CD8-positive, alpha-beta memory T cell (primary cell): Measurements from ENCODE around the gene ASCC1. TPM values are rescaled to one million over a fixed set of nuclear protein-coding genes. Genes with fewer than 3 reads are reported as not detected.
"Not testable (repeated sequence)": the region's sequence is repeated elsewhere in the genome, so short reads cannot be mapped to it uniquely, and the experiment has no call there.

ENCODE experiments used
- CTCF ChIA-PET: fragments of 350-600 bp; sonication (Branson Sonifier 250); formaldehyde crosslinking; loops from one replicate; lab custom pipeline; 2021; ENCODE audit warnings: antibody characterized with exemption; lab: Charles Lee
- POLR2A ChIA-PET: fragments of 350-600 bp; sonication (Branson Sonifier 250); formaldehyde crosslinking; loops from one replicate; lab custom pipeline; 2021; ENCODE audit warnings: antibody characterized with exemption; lab: Charles Lee
- DNase-seq, 5 donors: peaks; one replicate each; pipeline versions ENCODE4 v3.0.0 to v3.0.0-alpha.2; 2020 to 2022; ENCODE audit warnings: mixed read lengths in 1 of 5
- H3K27ac ChIP-seq: one replicate; pipeline ENCODE4 v1.7.0; 2013; ENCODE audit warnings: low read depth, mild to moderate bottlenecking, low read length, moderate library complexity
- H3K27me3 ChIP-seq: 2 replicates; pipeline ENCODE4 v1.7.0; 2013; ENCODE audit warnings: low read length, mild to moderate bottlenecking; ENCODE audit not compliant: insufficient read depth, poor library complexity, severe bottlenecking
- H3K36me3 ChIP-seq: 2 replicates; pipeline ENCODE4 v1.7.0; 2013; ENCODE audit warnings: mild to moderate bottlenecking, low read length, moderate library complexity; ENCODE audit not compliant: insufficient read depth
- H3K4me1 ChIP-seq: 2 replicates; pipeline ENCODE4 v1.7.0; 2013; ENCODE audit warnings: mild to moderate bottlenecking, low read length, moderate library complexity; ENCODE audit not compliant: insufficient read depth
- H3K4me3 ChIP-seq: 2 replicates; pipeline ENCODE4 v1.7.0; 2013; ENCODE audit warnings: mild to moderate bottlenecking, low read length
- H3K9me3 ChIP-seq: 2 replicates; pipeline ENCODE4 v1.7.0; 2013; ENCODE audit warnings: mild to moderate bottlenecking, low read length
- H3K27ac Mint-ChIP-seq, 8 donors: one replicate each; pipeline ENCODE4 v1.8.0; 2020 to 2021; ENCODE audit warnings: mixed read lengths in 8 of 8, mild to moderate bottlenecking in 6 of 8, inconsistent platforms in 3 of 8, moderate library complexity in 3 of 8
- H3K27me3 Mint-ChIP-seq, 2 donors: one replicate each; pipeline ENCODE4 v1.8.0; 2020 to 2021; ENCODE audit warnings: mixed read lengths in 2 of 2, mild to moderate bottlenecking in 1 of 2, moderate library complexity in 1 of 2
- H3K36me3 Mint-ChIP-seq, 3 donors: one replicate each; pipeline ENCODE4 v1.8.0; 2020 to 2021; ENCODE audit warnings: mixed read lengths in 3 of 3, inconsistent platforms in 1 of 3, mild to moderate bottlenecking in 1 of 3
- H3K4me1 Mint-ChIP-seq, 3 donors: one replicate each; pipeline ENCODE4 v1.8.0; 2020 to 2021; ENCODE audit warnings: mixed read lengths in 3 of 3, inconsistent platforms in 1 of 3, mild to moderate bottlenecking in 1 of 3
- H3K4me3 Mint-ChIP-seq, 7 donors: one replicate each; pipeline ENCODE4 v1.8.0; 2020 to 2021; ENCODE audit warnings: mixed read lengths in 7 of 7, mild to moderate bottlenecking in 6 of 7, moderate library complexity in 4 of 7, inconsistent platforms in 2 of 7
- H3K9me3 Mint-ChIP-seq, 5 donors: one replicate each; pipeline ENCODE4 v1.8.0; 2020 to 2022; ENCODE audit warnings: mixed read lengths in 5 of 5, mild to moderate bottlenecking in 3 of 5, moderate library complexity in 2 of 5, inconsistent platforms in 1 of 5
- polyA plus RNA-seq: library from polyadenylated mRNA; unstranded; fragments of 300-500 nt; fragmentation: Illumina TruSeq; gene quantifications from one replicate; pipeline ENCODE4 v1.2.3, GENCODE V29; 2021
- total RNA-seq, 2 experiments: library from RNA; stranded (reverse); gene quantifications; one replicate each; pipeline ENCODE4 v1.2.3, GENCODE V29; 2021

Gene ASCC1
- total and polyA plus RNA-seq, 3 experiments from 2014 or later = 19.1 to 43.2 (median 36.3) TPM

DNA sequence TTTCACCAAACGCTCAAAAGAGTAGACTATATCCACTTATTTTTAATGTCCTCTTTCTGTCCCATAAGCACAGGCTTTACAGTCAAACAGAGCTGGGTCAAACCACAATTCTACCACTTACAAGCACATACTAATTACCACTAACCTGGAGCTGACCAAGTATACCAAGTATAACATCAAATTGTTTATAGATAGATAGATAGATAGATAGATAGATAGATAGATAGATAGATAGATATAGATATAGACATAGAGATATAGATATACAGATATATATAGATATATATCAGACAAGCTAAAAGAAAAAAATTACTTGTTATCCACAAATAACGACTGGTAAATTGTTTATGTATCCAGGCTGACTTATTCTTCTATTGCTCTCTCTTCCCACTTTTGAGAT is 75.2 kb downstream of the ASCC1 start:
- Mint-ChIP-seq H3K36me3 (peaks cover 0 to 9% (median 8%) of the 10 kb centered on the region in 3 donors), H3K9me3 (no peaks in the 10 kb centered on the region), H3K4me1 (peaks cover 0 to 3% (median 0%) of the 10 kb centered on the region in 3 donors), H3K27ac (no peak overlapping the region), H3K27me3 (no peaks in the 10 kb centered on the region), H3K4me3 (no peak overlapping the region)
- no peaks in the 10 kb centered on the region for H3K9me3 ChIP-seq
- H3K27me3 ChIP-seq = no peaks in the 10 kb centered on the region
- H3K4me1 ChIP-seq = peaks cover 3% of the 10 kb centered on the region
- no peak for DNase-seq
- no peak overlapping the region for H3K27ac ChIP-seq
- CTCF ChIA-PET = interaction anchor here (1.2 to 2.0 kb wide), 2 partner anchors 56 to 92 kb away, joined by 3 to 4 read pairs; no protein-coding TSS in a partner anchor
- POLR2A ChIA-PET = no interaction called here
- no peak overlapping the region for H3K4me3 ChIP-seq
- H3K36me3 ChIP-seq = no peaks in the 10 kb centered on the region

DNA sequence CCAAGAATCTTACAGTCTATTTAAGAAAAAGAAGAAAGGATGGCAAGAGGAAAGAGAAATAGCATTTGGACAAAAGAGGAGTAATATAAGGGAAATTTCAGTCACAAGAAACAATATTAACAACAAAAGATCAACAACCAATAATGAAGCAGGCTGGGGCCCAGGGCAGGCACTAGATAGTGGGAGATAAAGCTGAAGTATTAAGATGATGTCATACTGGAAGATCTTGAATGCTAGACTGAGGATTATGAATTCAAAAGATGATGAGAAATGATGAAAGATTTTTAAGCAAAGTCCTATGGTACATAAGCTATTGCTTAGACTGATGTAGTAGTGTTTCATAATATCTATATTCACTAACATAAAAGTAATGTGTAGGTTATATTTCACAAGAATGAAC is 75.9 kb downstream of the ASCC1 start:
- ChIA-PET CTCF (interaction anchor here (1.0 kb wide), 1 partner anchor 14 kb away, joined by 3 read pairs; no protein-coding TSS in a partner anchor), POLR2A (no interaction called here)
- Histone ChIP-seq H3K27ac (no peak overlapping the region), H3K36me3 (no peaks in the 10 kb centered on the region), H3K9me3 (no peaks in the 10 kb centered on the region), H3K4me1 (peaks cover 9% of the 10 kb centered on the region), H3K4me3 (no peak overlapping the region), H3K27me3 (no peaks in the 10 kb centered on the region)
- peak overlapping the region in 2 of 8 donors; percentile 11 to 28 for H3K27ac Mint-ChIP-seq
- H3K27me3 Mint-ChIP-seq = no peaks in the 10 kb centered on the region
- H3K36me3 Mint-ChIP-seq = peaks cover 5 to 12% (median 11%) of the 10 kb centered on the region in 3 donors
- no peak for DNase-seq
- H3K9me3 Mint-ChIP-seq = no peaks in the 10 kb centered on the region
- no peak overlapping the region for H3K4me3 Mint-ChIP-seq
- peaks cover 6 to 8% (median 6%) of the 10 kb centered on the region in 3 donors for H3K4me1 Mint-ChIP-seq

DNA sequence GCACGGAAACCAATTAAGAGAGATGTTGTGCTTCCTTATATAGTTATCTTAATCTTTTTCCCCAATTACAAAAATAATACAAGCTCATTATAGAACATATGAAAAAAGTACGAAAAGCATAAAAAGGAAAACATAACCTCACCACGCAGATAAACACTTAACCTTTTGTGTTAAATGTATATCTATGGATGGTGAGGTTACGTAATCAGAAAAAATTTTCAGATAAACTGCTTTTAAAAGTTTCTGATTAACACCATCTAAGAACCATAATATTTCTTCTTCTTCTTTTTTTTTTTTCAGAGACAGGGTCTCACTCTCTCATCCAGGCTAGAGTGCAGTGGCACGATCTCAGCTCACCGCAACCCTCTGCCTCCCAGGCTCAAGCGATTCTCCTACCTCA is 78.5 kb downstream of the ASCC1 start:
- H3K36me3 Mint-ChIP-seq = peaks cover 5 to 10% (median 7%) of the 10 kb centered on the region in 3 donors
- no peak overlapping the region for H3K4me3 ChIP-seq
- POLR2A ChIA-PET = interaction anchor here (0.7 kb wide), 1 partner anchor 117 kb away, joined by 5 read pairs; no protein-coding TSS in a partner anchor
- no peaks in the 10 kb centered on the region for H3K27me3 Mint-ChIP-seq
- no peaks in the 10 kb centered on the region for H3K9me3 ChIP-seq
- DNase-seq = no peak
- CTCF ChIA-PET = interaction anchor here (1.8 kb wide), 1 partner anchor 198 kb away, joined by 3 read pairs; no protein-coding TSS in a partner anchor
- peaks cover 24 to 30% (median 27%) of the 10 kb centered on the region in 3 donors for H3K4me1 Mint-ChIP-seq
- no peak overlapping the region for H3K27ac ChIP-seq
- H3K27me3 ChIP-seq = no peaks in the 10 kb centered on the region
- no peak overlapping the region for H3K27ac Mint-ChIP-seq
- no peak overlapping the region for H3K4me3 Mint-ChIP-seq
- no peaks in the 10 kb centered on the region for H3K36me3 ChIP-seq
- no peaks in the 10 kb centered on the region for H3K9me3 Mint-ChIP-seq
- peaks cover 21% of the 10 kb centered on the region for H3K4me1 ChIP-seq

DNA sequence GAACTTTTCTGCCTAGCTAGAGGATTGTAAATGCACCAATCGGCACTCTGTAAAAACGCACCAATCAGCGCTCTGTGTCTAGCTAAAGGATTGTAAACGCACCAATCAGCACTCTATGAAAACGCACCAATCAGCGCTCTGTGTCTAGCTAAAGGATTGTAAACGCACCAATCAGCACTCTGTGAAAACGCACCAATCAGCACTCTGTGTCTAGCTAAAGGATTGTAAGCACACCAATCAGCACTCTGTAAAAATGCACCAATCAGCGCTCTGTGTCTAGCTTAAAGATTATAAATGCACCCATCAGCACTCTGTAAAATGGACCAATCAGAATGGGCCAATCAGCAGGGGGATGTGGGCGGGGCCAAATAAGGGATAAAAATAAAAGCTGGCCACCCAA is 79.9 kb downstream of the ASCC1 start:
- H3K27ac Mint-ChIP-seq, H3K27ac ChIP-seq, H3K4me3 ChIP-seq, H3K9me3 ChIP-seq, H3K36me3 ChIP-seq, H3K27me3 Mint-ChIP-seq, H3K4me3 Mint-ChIP-seq, POLR2A ChIA-PET, DNase-seq, H3K9me3 Mint-ChIP-seq, H3K27me3 ChIP-seq: not testable (repeated sequence)
- Mint-ChIP-seq H3K4me1 (peaks cover 24 to 36% (median 29%) of the 10 kb centered on the region in 3 donors), H3K36me3 (peaks cover 5 to 13% (median 10%) of the 10 kb centered on the region in 3 donors)
- H3K4me1 ChIP-seq = peaks cover 21% of the 10 kb centered on the region
- CTCF ChIA-PET = interaction anchor here (0.7 to 1.6 kb wide), 4 partner anchors 10 to 199 kb away, joined by 3 to 4 read pairs (median 3); no protein-coding TSS in a partner anchor

- peak overlapping the region in 5 of 7 donors; percentile 3 to 42 (median 16) for H3K4me3 Mint-ChIP-seq
These were observed 81.0 kb downstream of the ASCC1 start for GRCh38 chr10:72134785-72135767.

DNA sequence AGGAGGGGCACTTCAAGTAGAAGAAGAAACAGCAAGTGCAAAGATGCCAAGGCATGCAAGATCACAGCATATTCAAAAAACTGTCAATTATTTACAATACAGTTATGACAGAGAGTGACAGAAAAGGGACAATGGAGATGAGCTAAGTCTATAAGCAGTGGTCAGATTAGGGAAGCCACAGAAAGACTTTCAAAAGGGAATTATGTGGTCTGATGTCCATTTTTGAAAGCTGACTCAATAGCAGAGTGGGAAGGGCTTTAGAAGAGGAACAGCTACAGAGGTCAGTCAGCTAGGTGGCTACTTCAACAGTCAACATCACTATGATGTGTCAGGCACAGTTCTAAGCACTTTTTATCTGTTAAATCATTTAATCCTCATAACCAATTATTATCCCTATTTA is 82.6 kb downstream of the ASCC1 start:
- Histone ChIP-seq H3K27ac (no peak overlapping the region), H3K9me3 (no peaks in the 10 kb centered on the region), H3K4me3 (no peak overlapping the region), H3K4me1 (peaks cover 21% of the 10 kb centered on the region), H3K27me3 (no peaks in the 10 kb centered on the region), H3K36me3 (no peaks in the 10 kb centered on the region)
- peak overlapping the region in 5 of 8 donors; percentile 0 to 43 (median 41) for H3K27ac Mint-ChIP-seq
- POLR2A ChIA-PET = no interaction called here
- no peak for DNase-seq
- H3K9me3 Mint-ChIP-seq = no peaks in the 10 kb centered on the region
- H3K4me1 Mint-ChIP-seq = peaks cover 24 to 36% (median 26%) of the 10 kb centered on the region in 3 donors
- H3K36me3 Mint-ChIP-seq = peaks cover 5 to 19% (median 9%) of the 10 kb centered on the region in 3 donors
- H3K4me3 Mint-ChIP-seq = no peak overlapping the region
- CTCF ChIA-PET = interaction anchor here (1.0 to 2.9 kb wide), 4 partner anchors 84 to 204 kb away, joined by 4 to 11 read pairs (median 5); partner anchors contain the start of gene DDIT4
- no peaks in the 10 kb centered on the region for H3K27me3 Mint-ChIP-seq

More at GRCh38 chr10:72134785-72135767, 81.0 kb downstream of the ASCC1 start:
- Mint-ChIP-seq H3K4me1 (peaks cover 24 to 36% (median 27%) of the 10 kb centered on the region in 3 donors), H3K27ac (peak overlapping the region in 7 of 8 donors; percentile 43 to 84 (median 68)), H3K27me3 (no peaks in the 10 kb centered on the region), H3K9me3 (no peaks in the 10 kb centered on the region), H3K36me3 (peaks cover 5 to 16% (median 9%) of the 10 kb centered on the region in 3 donors)
- H3K27ac ChIP-seq = no peak overlapping the region
- H3K36me3 ChIP-seq = no peaks in the 10 kb centered on the region
- H3K27me3 ChIP-seq = no peaks in the 10 kb centered on the region
- CTCF ChIA-PET = interaction anchor here (0.6 to 2.9 kb wide), 4 partner anchors 87 to 644 kb away, joined by 3 to 11 read pairs (median 4); no protein-coding TSS in a partner anchor
- peak in 1 of 5 donors; percentile 30 for DNase-seq
- H3K9me3 ChIP-seq = no peaks in the 10 kb centered on the region
- no peak overlapping the region for H3K4me3 ChIP-seq
- peaks cover 21% of the 10 kb centered on the region for H3K4me1 ChIP-seq
- POLR2A ChIA-PET = no interaction called here

DNA sequence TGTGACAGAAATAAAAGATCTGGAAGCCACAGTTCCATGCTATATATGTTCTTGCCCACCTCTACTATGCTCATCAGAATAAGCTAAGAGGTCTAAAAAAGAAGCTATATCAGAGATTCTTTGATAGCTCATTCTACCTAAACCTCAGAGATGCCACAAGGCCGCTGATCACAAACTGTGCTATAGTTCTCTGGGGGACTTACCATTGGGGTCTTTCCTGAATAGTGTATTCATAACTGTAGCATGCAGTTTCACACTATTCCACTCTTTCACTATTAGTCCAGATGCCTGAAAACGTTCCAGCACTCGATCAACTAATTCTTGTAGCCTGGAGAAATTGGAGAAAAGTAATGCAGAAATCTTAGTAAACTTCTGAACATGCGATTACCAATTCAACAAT is 83.2 kb downstream of the ASCC1 start:
- Histone ChIP-seq H3K9me3 (no peaks in the 10 kb centered on the region), H3K36me3 (no peaks in the 10 kb centered on the region), H3K27ac (no peak overlapping the region), H3K4me3 (no peak overlapping the region), H3K4me1 (peaks cover 21% of the 10 kb centered on the region), H3K27me3 (no peaks in the 10 kb centered on the region)
- Mint-ChIP-seq H3K27me3 (no peaks in the 10 kb centered on the region), H3K4me3 (no peak overlapping the region), H3K36me3 (peaks cover 5 to 23% (median 9%) of the 10 kb centered on the region in 3 donors), H3K4me1 (peaks cover 24 to 36% (median 26%) of the 10 kb centered on the region in 3 donors), H3K9me3 (no peaks in the 10 kb centered on the region), H3K27ac (peak overlapping the region in 2 of 8 donors; percentile 2 to 35)
- DNase-seq = no peak
- ChIA-PET POLR2A (no interaction called here), CTCF (interaction anchor here (0.9 to 2.9 kb wide), 5 partner anchors 45 to 205 kb away, joined by 3 to 11 read pairs (median 4); partner anchors contain the start of genes DDIT4 and SPOCK2)
